Breast epithelium (tissue), 3 donors: ENCODE measurements around the gene AJM1.
"Not testable (repeated sequence)": the region's sequence is repeated elsewhere in the genome, so short reads cannot be mapped to it uniquely, and the experiment has no call there.

Source experiments
- POLR2AphosphoS5 ChIP-seq, 3 donors: sonication (generic); formaldehyde crosslinking; IDR thresholded peaks; one replicate each; pipeline ENCODE4 v1.6.1; 2017; ENCODE audit warnings: antibody characterized with exemption in 3 of 3
- TF ChIP-seq, protein P1 (sequence below), 3 donors: fragments of 450-650 bp; IDR thresholded peaks; one replicate each; pipeline ENCODE4 v1.5.1; 2016 to 2017; ENCODE audit warnings: antibody characterized with exemption in 3 of 3, mild to moderate bottlenecking in 3 of 3, moderate library complexity in 3 of 3

DNA sequence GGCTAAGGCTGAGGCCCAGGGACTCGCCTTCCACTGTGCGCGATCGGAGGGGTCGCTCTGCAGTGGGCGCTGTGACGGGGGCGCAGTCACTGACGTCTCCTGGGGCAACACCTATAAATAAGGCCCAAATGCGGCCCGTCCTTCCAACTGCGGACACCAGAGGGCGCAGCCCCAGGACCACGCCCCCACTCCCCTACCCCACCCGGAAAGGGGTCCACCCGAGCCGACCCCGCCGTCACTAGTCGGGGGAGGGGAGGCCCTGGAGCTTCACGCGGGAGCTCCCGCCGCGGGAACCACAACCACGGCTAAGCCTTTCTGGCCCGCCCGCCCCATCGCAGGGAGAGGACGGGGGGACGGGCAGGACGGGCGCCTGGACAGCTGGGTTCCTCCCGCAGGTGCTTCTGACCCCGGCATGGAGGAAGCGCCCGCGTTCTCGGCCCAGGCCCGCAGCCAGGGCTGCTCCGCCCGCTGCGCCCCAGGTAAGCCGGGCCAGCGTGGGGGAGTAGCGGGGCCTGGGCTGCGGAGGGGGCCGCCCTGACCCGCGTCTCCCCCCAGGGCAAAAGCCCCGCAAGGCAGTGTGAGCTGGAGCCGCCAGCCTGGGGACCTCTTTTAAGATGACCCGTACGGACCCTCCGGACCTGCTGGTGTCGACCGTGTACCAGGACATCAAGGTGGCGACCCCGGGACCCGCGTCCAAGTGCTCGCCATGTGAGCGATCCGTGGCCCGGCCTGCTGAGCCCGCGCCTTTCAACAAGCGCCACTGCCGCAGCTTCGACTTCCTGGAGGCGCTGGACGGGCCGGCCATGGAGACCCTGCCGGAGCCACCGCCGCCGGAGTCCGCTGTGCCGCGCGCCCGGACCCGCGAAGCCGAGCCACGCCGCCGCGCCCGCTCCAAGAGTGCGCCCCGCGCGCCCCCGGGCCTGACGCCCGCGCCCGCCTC, 1.8 kb downstream of the AJM1 start:
- not testable (repeated sequence) for TF ChIP-seq POLR2AphosphoS5 (IDR thresholded peaks at IDR 0.05)
- TF ChIP-seq, protein P1, sequence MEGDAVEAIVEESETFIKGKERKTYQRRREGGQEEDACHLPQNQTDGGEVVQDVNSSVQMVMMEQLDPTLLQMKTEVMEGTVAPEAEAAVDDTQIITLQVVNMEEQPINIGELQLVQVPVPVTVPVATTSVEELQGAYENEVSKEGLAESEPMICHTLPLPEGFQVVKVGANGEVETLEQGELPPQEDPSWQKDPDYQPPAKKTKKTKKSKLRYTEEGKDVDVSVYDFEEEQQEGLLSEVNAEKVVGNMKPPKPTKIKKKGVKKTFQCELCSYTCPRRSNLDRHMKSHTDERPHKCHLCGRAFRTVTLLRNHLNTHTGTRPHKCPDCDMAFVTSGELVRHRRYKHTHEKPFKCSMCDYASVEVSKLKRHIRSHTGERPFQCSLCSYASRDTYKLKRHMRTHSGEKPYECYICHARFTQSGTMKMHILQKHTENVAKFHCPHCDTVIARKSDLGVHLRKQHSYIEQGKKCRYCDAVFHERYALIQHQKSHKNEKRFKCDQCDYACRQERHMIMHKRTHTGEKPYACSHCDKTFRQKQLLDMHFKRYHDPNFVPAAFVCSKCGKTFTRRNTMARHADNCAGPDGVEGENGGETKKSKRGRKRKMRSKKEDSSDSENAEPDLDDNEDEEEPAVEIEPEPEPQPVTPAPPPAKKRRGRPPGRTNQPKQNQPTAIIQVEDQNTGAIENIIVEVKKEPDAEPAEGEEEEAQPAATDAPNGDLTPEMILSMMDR (IDR thresholded peaks at IDR 0.05), result peak in 2 of 3 donors; percentile 52 to 62
